ENCODE data around the gene VAMP4.

DNA sequence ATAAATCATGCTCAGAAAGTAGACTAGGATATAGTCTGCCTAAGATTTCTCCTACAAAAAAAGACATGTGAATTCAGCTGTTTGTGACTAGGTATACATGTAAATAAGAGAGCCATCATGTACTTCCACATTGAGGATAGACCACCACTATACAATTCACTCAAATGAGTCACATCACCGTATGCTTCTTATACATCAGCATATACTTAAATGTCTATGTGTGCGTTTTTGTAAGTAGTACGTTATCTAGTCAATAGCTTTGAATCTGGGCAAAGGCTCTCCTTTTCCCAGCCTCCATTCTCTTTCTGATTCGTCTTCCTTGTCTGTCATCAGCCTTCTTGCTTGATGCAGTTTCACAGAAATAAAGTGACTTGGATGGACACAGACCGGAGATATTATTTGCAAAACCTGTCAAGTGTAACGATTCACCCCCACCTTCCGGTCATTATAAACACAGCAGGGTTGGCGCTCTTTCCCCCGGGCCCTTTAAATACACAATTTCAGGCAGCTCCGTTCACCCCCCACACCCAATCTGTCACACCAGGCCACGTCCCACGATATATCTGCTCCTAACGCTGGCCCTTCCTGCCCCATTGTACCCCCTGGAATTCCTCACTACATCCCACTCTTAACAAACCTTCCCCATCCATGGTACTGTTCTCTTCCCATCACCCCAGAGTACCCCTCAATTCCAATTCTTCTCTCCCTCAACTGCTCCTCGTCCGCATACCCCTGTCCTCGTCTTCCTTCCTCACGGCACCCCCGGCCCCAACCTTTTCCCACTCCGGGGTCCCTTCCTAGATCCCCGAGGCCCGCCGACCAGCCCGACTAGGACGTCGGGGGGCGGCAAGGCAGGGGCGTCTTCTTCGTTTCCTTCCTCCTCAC, 636 bp downstream of the VAMP4 start:
- TF ChIP-seq, protein P1, sequence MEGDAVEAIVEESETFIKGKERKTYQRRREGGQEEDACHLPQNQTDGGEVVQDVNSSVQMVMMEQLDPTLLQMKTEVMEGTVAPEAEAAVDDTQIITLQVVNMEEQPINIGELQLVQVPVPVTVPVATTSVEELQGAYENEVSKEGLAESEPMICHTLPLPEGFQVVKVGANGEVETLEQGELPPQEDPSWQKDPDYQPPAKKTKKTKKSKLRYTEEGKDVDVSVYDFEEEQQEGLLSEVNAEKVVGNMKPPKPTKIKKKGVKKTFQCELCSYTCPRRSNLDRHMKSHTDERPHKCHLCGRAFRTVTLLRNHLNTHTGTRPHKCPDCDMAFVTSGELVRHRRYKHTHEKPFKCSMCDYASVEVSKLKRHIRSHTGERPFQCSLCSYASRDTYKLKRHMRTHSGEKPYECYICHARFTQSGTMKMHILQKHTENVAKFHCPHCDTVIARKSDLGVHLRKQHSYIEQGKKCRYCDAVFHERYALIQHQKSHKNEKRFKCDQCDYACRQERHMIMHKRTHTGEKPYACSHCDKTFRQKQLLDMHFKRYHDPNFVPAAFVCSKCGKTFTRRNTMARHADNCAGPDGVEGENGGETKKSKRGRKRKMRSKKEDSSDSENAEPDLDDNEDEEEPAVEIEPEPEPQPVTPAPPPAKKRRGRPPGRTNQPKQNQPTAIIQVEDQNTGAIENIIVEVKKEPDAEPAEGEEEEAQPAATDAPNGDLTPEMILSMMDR (tag by site-specific recombination; IDR thresholded peaks at IDR 0.05): 0 out of 2 replicates have a peak, but pooled peaks have one; percentile 53
- no peak for TF ChIP-seq YY1 (tag by site-specific recombination; IDR thresholded peaks at IDR 0.05)
- TF ChIP-seq SP2 (tag by site-specific recombination; IDR thresholded peaks at IDR 0.05): no peak
- TF ChIP-seq, protein P2, sequence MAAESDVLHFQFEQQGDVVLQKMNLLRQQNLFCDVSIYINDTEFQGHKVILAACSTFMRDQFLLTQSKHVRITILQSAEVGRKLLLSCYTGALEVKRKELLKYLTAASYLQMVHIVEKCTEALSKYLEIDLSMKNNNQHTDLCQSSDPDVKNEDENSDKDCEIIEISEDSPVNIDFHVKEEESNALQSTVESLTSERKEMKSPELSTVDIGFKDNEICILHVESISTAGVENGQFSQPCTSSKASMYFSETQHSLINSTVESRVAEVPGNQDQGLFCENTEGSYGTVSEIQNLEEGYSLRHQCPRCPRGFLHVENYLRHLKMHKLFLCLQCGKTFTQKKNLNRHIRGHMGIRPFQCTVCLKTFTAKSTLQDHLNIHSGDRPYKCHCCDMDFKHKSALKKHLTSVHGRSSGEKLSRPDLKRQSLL (tag by site-specific recombination; IDR thresholded peaks at IDR 0.05): no peak
- no peak for TF ChIP-seq ZNF214 (tag by site-specific recombination; IDR thresholded peaks at IDR 0.05; ENCODE audit: borderline replicate concordance)
- TF ChIP-seq MEIS1 (CRISPR knock-in tag; IDR thresholded peaks at IDR 0.05; ENCODE audit: borderline replicate concordance): no peak
- TF ChIP-seq RBAK (tag by site-specific recombination; IDR thresholded peaks at IDR 0.05): no peak
- no peak for TF ChIP-seq ZNF274 (IDR thresholded peaks at IDR 0.05; ENCODE audit: low read length)
- no peak for TF ChIP-seq ZNF274 (tag by site-specific recombination; IDR thresholded peaks at IDR 0.05; ENCODE audit: borderline replicate concordance)
- TF ChIP-seq ZNF777 (tag by site-specific recombination; IDR thresholded peaks at IDR 0.05; ENCODE audit: borderline replicate concordance): peak; percentile 96
- TF ChIP-seq, protein P3, sequence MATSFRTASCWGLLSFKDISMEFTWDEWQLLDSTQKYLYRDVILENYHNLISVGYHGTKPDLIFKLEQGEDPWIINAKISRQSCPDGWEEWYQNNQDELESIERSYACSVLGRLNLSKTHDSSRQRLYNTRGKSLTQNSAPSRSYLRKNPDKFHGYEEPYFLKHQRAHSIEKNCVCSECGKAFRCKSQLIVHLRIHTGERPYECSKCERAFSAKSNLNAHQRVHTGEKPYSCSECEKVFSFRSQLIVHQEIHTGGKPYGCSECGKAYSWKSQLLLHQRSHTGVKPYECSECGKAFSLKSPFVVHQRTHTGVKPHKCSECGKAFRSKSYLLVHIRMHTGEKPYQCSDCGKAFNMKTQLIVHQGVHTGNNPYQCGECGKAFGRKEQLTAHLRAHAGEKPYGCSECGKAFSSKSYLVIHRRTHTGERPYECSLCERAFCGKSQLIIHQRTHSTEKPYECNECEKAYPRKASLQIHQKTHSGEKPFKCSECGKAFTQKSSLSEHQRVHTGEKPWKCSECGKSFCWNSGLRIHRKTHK (tag by site-specific recombination; IDR thresholded peaks at IDR 0.05): no peak
- TF ChIP-seq EGR2 (tag by site-specific recombination; IDR thresholded peaks at IDR 0.05; ENCODE audit: low read depth): no peak
- no peak for TF ChIP-seq ZNF140 (tag by site-specific recombination; IDR thresholded peaks at IDR 0.05)
